ENCODE results near the gene PLCL2. TPM values are rescaled to one million over a fixed set of nuclear protein-coding genes. Genes with fewer than 3 reads are reported as not detected.

The PLCL2 gene
- total RNA-seq, 1 experiment from 2014 or later, result 32.1 TPM

DNA sequence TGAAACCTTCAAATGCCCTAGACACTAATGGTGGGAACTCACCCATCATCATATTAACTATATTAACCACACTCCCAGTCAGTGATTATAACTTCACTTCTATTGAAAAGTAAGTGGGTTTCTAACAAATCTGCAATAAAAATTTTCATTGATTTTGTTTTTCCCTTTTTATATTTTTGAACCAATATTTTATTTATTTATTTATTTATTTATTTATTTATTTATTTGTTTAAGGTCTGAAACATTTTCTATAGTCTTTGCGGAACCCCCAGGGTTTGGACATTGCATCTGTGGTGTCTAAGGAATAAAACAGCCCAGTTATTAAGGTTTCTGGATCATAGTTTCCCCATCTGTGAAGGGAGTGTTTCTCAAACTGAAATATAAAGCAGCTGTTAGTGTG lies 16.2 kb upstream of the PLCL2 start:
- no CpG with 5 or more reads among the region's 1 CpG for WGBS (ENCODE audit: extremely low coverage, insufficient read length, low lambda C conversion rate)
- no peak overlapping the region for H4K91ac ChIP-seq (ENCODE audit: insufficient read length, low read depth, low read length)
- peaks cover 3% of the 10 kb centered on the region; the same call in 1 of the 2 replicates for H3K27me3 Mint-ChIP-seq (ENCODE audit: low read depth)

More for the DNA sequence above, 16.2 kb upstream of the PLCL2 start:
- H3K18ac ChIP-seq (ENCODE audit: insufficient read length, low read depth, low read length), result no peak overlapping the region
- TF ChIP-seq, protein P1, sequence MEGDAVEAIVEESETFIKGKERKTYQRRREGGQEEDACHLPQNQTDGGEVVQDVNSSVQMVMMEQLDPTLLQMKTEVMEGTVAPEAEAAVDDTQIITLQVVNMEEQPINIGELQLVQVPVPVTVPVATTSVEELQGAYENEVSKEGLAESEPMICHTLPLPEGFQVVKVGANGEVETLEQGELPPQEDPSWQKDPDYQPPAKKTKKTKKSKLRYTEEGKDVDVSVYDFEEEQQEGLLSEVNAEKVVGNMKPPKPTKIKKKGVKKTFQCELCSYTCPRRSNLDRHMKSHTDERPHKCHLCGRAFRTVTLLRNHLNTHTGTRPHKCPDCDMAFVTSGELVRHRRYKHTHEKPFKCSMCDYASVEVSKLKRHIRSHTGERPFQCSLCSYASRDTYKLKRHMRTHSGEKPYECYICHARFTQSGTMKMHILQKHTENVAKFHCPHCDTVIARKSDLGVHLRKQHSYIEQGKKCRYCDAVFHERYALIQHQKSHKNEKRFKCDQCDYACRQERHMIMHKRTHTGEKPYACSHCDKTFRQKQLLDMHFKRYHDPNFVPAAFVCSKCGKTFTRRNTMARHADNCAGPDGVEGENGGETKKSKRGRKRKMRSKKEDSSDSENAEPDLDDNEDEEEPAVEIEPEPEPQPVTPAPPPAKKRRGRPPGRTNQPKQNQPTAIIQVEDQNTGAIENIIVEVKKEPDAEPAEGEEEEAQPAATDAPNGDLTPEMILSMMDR (conservative IDR thresholded peaks at IDR 0.05), result no peak
- H3K4me1 Mint-ChIP-seq, result peaks cover 7 to 11% of the 10 kb centered on the region in 2 experiments
- no peaks in the 10 kb centered on the region for H3K27me3 ChIP-seq (ENCODE audit: insufficient read depth, low read length)
- H2BK15ac ChIP-seq (ENCODE audit: low read depth, low read length), result no peak overlapping the region
- no peak overlapping the region for H3K9ac ChIP-seq (ENCODE audit: extremely low read depth, insufficient read length, low read length)
- H3K4me2 ChIP-seq (ENCODE audit: insufficient read depth, insufficient read length, low read length), result no peak overlapping the region
- no peaks in the 10 kb centered on the region for H3K9me3 ChIP-seq (ENCODE audit: control insufficient read depth, low read depth, low read length)
- no peak overlapping the region for H2AFZ ChIP-seq (ENCODE audit: low read length)
- H3K4me1 ChIP-seq (ENCODE audit: insufficient read depth, low read length), result no peaks in the 10 kb centered on the region; the same call in 1 of the 2 replicates
- H2BK5ac ChIP-seq (ENCODE audit: insufficient read length, low read length), result no peak overlapping the region
- no peaks in the 10 kb centered on the region for H3K79me2 ChIP-seq (ENCODE audit: insufficient read depth, low read length)
- no peak overlapping the region for H4K8ac ChIP-seq (replicated peaks; ENCODE audit: insufficient read length, low read depth, low read length)
- no peaks in the 10 kb centered on the region for H3K23me2 ChIP-seq (ENCODE audit: insufficient read length, low read depth, low read length, poor library complexity, severe bottlenecking)
- no peak overlapping the region for H3K4ac ChIP-seq (ENCODE audit: low read depth, low read length)
- H3K9me3 Mint-ChIP-seq, result no peaks in the 10 kb centered on the region
- H3K23ac ChIP-seq (ENCODE audit: insufficient read length, low read depth, low read length), result no peak overlapping the region
- no peak overlapping the region for H4K5ac ChIP-seq (ENCODE audit: insufficient read length, low read depth, low read length)
- H2BK12ac ChIP-seq (ENCODE audit: insufficient read length, low read depth, low read length), result no peak overlapping the region
- no peak overlapping the region for H2AK5ac ChIP-seq (ENCODE audit: insufficient read length, low read length)
- no peaks in the 10 kb centered on the region for H3K79me1 ChIP-seq (ENCODE audit: insufficient read depth, low read depth, low read length, poor library complexity, severe bottlenecking)
- no peaks in the 10 kb centered on the region for H4K20me1 ChIP-seq (ENCODE audit: control insufficient read depth, insufficient read depth, insufficient read length)
- DNase-seq, result no peak
- H3T11ph ChIP-seq (ENCODE audit: low read length), result no peak overlapping the region
- no peak overlapping the region for H3K27ac Mint-ChIP-seq
- H2BK120ac ChIP-seq (ENCODE audit: low read depth, low read length, poor library complexity, severe bottlenecking), result no peak overlapping the region
- H3K27ac ChIP-seq (ENCODE audit: insufficient read length, low read depth, low read length), result no peak overlapping the region
- no peak overlapping the region for H3K56ac ChIP-seq (ENCODE audit: insufficient read length, low read depth, low read length)
- H3K36me3 Mint-ChIP-seq (ENCODE audit: insufficient read depth in 1 of 3, low read depth in 3 of 3), result no peaks in the 10 kb centered on the region
- H3K14ac ChIP-seq (ENCODE audit: insufficient read depth, low read length), result no peak overlapping the region
- no peak overlapping the region for H2BK20ac ChIP-seq (ENCODE audit: low read depth, low read length, poor library complexity, severe bottlenecking)
- no peak overlapping the region for H3K4me3 Mint-ChIP-seq
